Mesendoderm (in vitro differentiated cells): ENCODE data around the gene KIF1A.

Source experiments
- DNase-seq: peaks from one replicate; pipeline ENCODE4 v3.0.0; 2013
- H2AK5ac ChIP-seq: 2 replicates; pipeline ENCODE4 v1.6.1; 2013; ENCODE audit warnings: low read length, inconsistent platforms
- H2BK120ac ChIP-seq: 2 replicates; pipeline ENCODE4 v1.6.1; 2013; ENCODE audit warnings: low read depth, mild to moderate bottlenecking, low read length, moderate library complexity, mixed read lengths
- H2BK15ac ChIP-seq: replicated peaks from 2 replicates; pipeline ENCODE4 v1.6.1; 2013; ENCODE audit warnings: low read depth, mild to moderate bottlenecking, moderate library complexity
- H2BK5ac ChIP-seq: 2 replicates; pipeline ENCODE4 v1.6.1; 2013; ENCODE audit warnings: low read length, inconsistent platforms
- H3K18ac ChIP-seq: 2 replicates; pipeline ENCODE4 v1.6.1; 2013; ENCODE audit warnings: mild to moderate bottlenecking, low read length, mixed read lengths
- H3K23ac ChIP-seq: one replicate; pipeline ENCODE4 v1.6.1; 2013; ENCODE audit warnings: low read length
- H3K27ac ChIP-seq: 2 replicates; pipeline ENCODE4 v1.5.1; 2013; ENCODE audit warnings: low read depth, mild to moderate bottlenecking, inconsistent platforms, low read length, moderate library complexity
- H3K27me3 ChIP-seq: 2 replicates; pipeline ENCODE4 v1.6.1; 2013; ENCODE audit warnings: low read length, control low read depth, mild to moderate bottlenecking, inconsistent platforms; ENCODE audit not compliant: insufficient read depth, poor library complexity
- H3K36me3 ChIP-seq: 2 replicates; pipeline ENCODE4 v1.6.1; 2013; ENCODE audit warnings: low read length, inconsistent platforms; ENCODE audit not compliant: control insufficient read depth, insufficient read depth
- H3K4ac ChIP-seq: one replicate; pipeline ENCODE4 v1.6.1; 2013; ENCODE audit warnings: low read depth, mild to moderate bottlenecking, low read length, moderate library complexity
- H3K4me1 ChIP-seq: 2 replicates; pipeline ENCODE4 v1.6.1; 2013; ENCODE audit warnings: low read depth, low read length, inconsistent platforms; ENCODE audit not compliant: control insufficient read depth
- H3K4me2 ChIP-seq: 2 replicates; pipeline ENCODE4 v1.6.1; 2013; ENCODE audit warnings: low read length
- H3K4me3 ChIP-seq: 2 replicates; pipeline ENCODE4 v1.5.1; 2013; ENCODE audit warnings: mild to moderate bottlenecking, low read length
- H3K56ac ChIP-seq: one replicate; pipeline ENCODE4 v1.6.1; 2013; ENCODE audit warnings: low read length
- H3K79me1 ChIP-seq: 2 replicates; pipeline ENCODE4 v1.6.1; 2013; ENCODE audit warnings: low read length, inconsistent platforms
- H3K79me2 ChIP-seq: 2 replicates; pipeline ENCODE4 v1.6.1; 2013; ENCODE audit warnings: mild to moderate bottlenecking, low read length; ENCODE audit not compliant: control insufficient read depth, insufficient read depth
- H3K9ac ChIP-seq: 2 replicates; pipeline ENCODE4 v1.6.1; 2013; ENCODE audit warnings: low read length, inconsistent platforms
- H4K5ac ChIP-seq: one replicate; pipeline ENCODE4 v1.6.1; 2013; ENCODE audit warnings: low read length
- H4K8ac ChIP-seq: one replicate; pipeline ENCODE4 v1.6.1; 2013; ENCODE audit warnings: low read depth, mild to moderate bottlenecking, control low read depth, low read length, moderate library complexity
- WGBS: extraction: QIAGEN DNeasy Blood & Tissue Kit; methylation state at CpG from one replicate; pipeline ENCODE4 v1.1.7; 2013; ENCODE audit warnings: low lambda C conversion rate, missing lambda C conversion rate; ENCODE audit not compliant: insufficient coverage; ENCODE audit errors: extremely low coverage; 5-methylcytosine and 5-hydroxymethylcytosine counted together

KIF1A gene

DNA sequence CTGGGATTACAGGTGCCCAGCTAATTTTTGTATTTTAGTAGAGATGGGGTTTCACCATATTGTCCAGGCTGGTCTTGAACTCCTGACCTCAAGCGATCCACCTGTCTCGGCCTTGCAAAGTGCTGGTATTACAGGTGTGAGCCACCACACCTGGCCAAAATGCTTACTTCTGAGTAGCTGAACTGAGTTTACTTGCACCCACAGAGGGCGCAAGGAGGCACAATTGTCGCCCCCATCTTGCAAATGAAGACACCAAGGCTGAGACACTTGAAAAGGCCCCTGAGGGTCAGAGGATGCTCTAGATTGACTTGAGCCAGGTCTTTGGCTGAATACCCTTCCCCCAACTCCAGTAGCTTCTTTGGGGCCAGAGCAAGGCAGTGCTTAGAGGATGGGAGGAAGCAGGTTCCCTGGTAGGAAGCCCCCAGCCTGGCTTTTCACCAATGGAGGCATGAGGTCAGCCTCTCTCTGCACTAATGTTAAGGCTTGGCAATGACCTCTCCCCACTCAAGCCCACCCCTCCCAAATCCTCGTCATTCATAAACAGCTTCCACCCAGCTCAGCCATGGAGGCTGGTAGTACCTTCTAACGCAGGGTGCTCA lies 14.5 kb upstream of the KIF1A start:
- Histone ChIP-seq H4K8ac (no peak overlapping the region), H3K27me3 (peaks cover 3% of the 10 kb centered on the region), H2BK120ac (no peak overlapping the region), H3K4me3 (no peak overlapping the region), H3K23ac (no peak overlapping the region), H2BK15ac (no peak overlapping the region), H3K9ac (no peak overlapping the region), H3K79me1 (no peaks in the 10 kb centered on the region), H3K4ac (no peak overlapping the region), H4K5ac (no peak overlapping the region), H2BK5ac (no peak overlapping the region), H2AK5ac (no peak overlapping the region), H3K4me2 (no peak overlapping the region), H3K56ac (no peak overlapping the region), H3K27ac (no peak overlapping the region), H3K79me2 (no peaks in the 10 kb centered on the region), H3K4me1 (no peaks in the 10 kb centered on the region), H3K18ac (no peak overlapping the region), H3K36me3 (no peaks in the 10 kb centered on the region)
- no CpG with 5 or more reads among the region's 6 CpGs for WGBS
- DNase-seq = peak; percentile 19

DNA sequence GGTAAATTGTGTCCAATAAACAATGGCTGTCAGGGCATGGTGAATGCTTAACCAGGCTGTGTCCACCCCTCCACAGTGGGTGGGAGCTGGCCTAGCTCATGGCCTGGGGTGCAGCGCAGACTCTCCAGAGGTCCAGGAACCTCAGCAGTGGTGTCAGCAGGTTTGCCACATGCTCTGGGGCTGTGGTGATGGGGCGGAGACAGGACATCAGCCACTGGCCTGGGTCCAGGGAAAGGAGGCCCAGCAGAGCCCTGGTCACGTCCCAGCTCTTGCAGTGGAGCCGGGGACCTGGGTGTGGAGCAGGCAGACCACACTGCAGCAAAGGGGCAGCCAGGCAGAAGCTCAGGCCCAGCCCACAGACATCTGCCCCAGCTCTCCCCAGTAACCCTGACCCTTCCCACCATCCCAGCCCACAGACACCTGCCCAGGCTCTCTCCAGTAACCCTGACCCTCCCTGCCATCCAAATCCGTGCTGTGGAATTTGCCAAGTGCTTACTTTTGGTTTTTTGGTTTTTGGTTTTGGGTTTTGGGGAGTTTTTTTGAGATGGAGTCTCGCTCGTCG lies 13.8 kb upstream of the KIF1A start:
- H3K4ac ChIP-seq = no peak overlapping the region
- H3K18ac ChIP-seq = no peak overlapping the region
- H2AK5ac ChIP-seq = no peak overlapping the region
- H3K56ac ChIP-seq = no peak overlapping the region
- H3K4me2 ChIP-seq = no peak overlapping the region
- no peaks in the 10 kb centered on the region for H3K79me1 ChIP-seq
- H3K4me1 ChIP-seq = no peaks in the 10 kb centered on the region
- H2BK15ac ChIP-seq = no peak overlapping the region
- no peak overlapping the region for H2BK120ac ChIP-seq
- no peak overlapping the region for H3K27ac ChIP-seq
- no peaks in the 10 kb centered on the region for H3K79me2 ChIP-seq
- H3K9ac ChIP-seq = no peak overlapping the region
- H3K36me3 ChIP-seq = no peaks in the 10 kb centered on the region
- DNase-seq = no peak
- no CpG with 5 or more reads among the region's 8 CpGs for WGBS
- H2BK5ac ChIP-seq = no peak overlapping the region
- no peak overlapping the region for H3K4me3 ChIP-seq
- H4K8ac ChIP-seq = no peak overlapping the region
- H3K27me3 ChIP-seq = peaks cover 3% of the 10 kb centered on the region
- H3K23ac ChIP-seq = no peak overlapping the region
- no peak overlapping the region for H4K5ac ChIP-seq

DNA sequence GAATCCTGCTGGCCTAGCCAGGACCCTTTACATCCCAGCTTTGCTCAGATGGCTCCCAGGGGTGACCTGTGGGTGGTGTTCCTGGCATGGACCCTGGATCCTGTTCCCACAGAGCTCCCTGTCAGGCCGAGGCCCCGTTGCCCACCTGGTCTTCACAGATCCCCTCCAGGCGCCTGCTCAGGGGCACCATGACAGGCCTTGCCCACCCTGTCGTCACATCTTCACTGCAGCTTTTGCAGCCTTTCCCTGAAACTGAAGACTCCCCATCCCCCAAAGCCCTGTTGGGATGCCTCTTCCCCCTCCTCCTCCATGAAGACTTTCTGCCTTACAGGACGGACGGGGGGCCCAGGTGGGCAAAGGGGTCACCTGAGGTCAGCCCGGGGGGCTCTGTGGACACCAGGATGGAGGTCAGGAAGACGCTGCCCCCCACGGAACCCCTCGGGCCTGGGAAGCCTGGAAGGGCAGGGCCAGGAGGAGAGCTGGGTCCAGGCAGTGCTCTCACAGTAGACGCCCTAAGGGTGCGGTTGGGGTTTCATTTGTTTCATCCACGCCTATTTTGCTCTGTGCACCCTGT lies 13.0 kb upstream of the KIF1A start:
- Histone ChIP-seq H3K4ac (no peak overlapping the region), H3K23ac (no peak overlapping the region), H3K27me3 (peaks cover 3% of the 10 kb centered on the region), H2BK120ac (no peak overlapping the region), H2AK5ac (no peak overlapping the region), H3K36me3 (no peaks in the 10 kb centered on the region), H3K9ac (no peak overlapping the region), H4K8ac (no peak overlapping the region), H3K56ac (no peak overlapping the region), H4K5ac (no peak overlapping the region), H3K18ac (no peak overlapping the region), H2BK5ac (no peak overlapping the region), H3K79me1 (no peaks in the 10 kb centered on the region), H3K4me3 (no peak overlapping the region), H3K79me2 (no peaks in the 10 kb centered on the region), H3K4me1 (no peaks in the 10 kb centered on the region), H2BK15ac (no peak overlapping the region), H3K4me2 (no peak overlapping the region), H3K27ac (no peak overlapping the region)
- no peak for DNase-seq
- no CpG with 5 or more reads among the region's 13 CpGs for WGBS

DNA sequence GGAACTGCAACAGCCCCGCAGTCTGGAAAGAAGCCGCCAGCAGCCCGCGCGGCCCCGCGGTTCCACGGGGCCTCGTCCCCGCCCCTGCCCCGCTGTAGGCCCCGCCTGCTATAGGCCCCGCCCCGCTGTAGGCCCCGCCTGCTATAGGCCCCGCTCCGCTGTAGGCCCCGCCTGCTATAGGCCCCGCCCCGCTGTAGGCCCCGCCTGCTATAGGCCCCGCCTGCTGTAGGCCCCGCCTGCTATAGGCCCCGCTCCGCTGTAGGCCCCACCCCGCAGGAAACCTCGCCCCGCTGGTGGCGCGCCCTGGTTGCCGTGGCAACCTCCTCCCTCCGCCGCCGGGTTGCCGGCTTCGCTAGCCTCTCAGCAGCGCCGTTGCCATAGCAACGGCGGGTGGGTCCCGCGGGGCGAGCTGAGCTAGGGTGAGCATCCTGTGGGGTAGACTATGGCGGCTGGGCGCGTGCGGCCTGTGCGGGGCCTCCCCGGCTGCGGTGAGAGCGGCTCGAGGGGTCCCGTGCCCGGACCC lies 12.2 kb upstream of the KIF1A start:
- no peak overlapping the region for H3K23ac ChIP-seq
- no peak overlapping the region for H2BK120ac ChIP-seq
- peak; percentile 99 for DNase-seq
- no peak overlapping the region for H3K4me3 ChIP-seq
- no CpG with 5 or more reads among the region's 54 CpGs for WGBS
- H2AK5ac ChIP-seq = no peak overlapping the region
- no peaks in the 10 kb centered on the region for H3K4me1 ChIP-seq
- no peak overlapping the region for H2BK15ac ChIP-seq
- peak overlapping the region; percentile 87 for H3K4me2 ChIP-seq
- H3K79me1 ChIP-seq = no peaks in the 10 kb centered on the region
- peak overlapping the region; percentile 49 for H3K56ac ChIP-seq
- H3K27me3 ChIP-seq = peaks cover 3% of the 10 kb centered on the region
- no peak overlapping the region for H4K5ac ChIP-seq
- no peaks in the 10 kb centered on the region for H3K36me3 ChIP-seq
- no peak overlapping the region for H4K8ac ChIP-seq
- no peak overlapping the region for H3K4ac ChIP-seq
- H3K79me2 ChIP-seq = no peaks in the 10 kb centered on the region
- H3K18ac ChIP-seq = no peak overlapping the region
- H3K9ac ChIP-seq = no peak overlapping the region
- no peak overlapping the region for H2BK5ac ChIP-seq
- no peak overlapping the region for H3K27ac ChIP-seq

- Histone ChIP-seq H3K18ac (no peak overlapping the region), H3K56ac (peak overlapping the region; percentile 73), H3K4ac (no peak overlapping the region), H2BK120ac (no peak overlapping the region), H4K8ac (no peak overlapping the region), H3K36me3 (no peaks in the 10 kb centered on the region), H3K23ac (no peak overlapping the region), H2BK5ac (no peak overlapping the region), H2AK5ac (no peak overlapping the region), H3K79me2 (no peaks in the 10 kb centered on the region), H3K79me1 (no peaks in the 10 kb centered on the region), H3K4me1 (no peaks in the 10 kb centered on the region), H2BK15ac (no peak overlapping the region), H3K4me2 (peak overlapping the region; percentile 87), H3K9ac (peak overlapping the region; percentile 40), H3K27ac (no peak overlapping the region), H3K4me3 (no peak overlapping the region), H4K5ac (no peak overlapping the region), H3K27me3 (peaks cover 3% of the 10 kb centered on the region)
- DNase-seq = no peak
- no CpG with 5 or more reads among the region's 27 CpGs for WGBS
Observed at GRCh38 chr2:240831594-240832204, 11.7 kb upstream of the KIF1A start.
